ENCODE measurements around the gene NRL. TPM values are rescaled to one million over a fixed set of nuclear protein-coding genes. Genes with fewer than 3 reads are reported as not detected.

Gene NRL
- polyA plus RNA-seq, 1 donor (not counting 4 experiments of a cell fraction or from before 2014, with no cell fraction given) = 0.29 TPM

GRCh38 chr14:24070285-24071143 is 44.2 kb downstream of the NRL start:
- H3K27me3 ChIP-seq (ENCODE audit: control insufficient read depth, extremely low read depth, insufficient read depth, low read length) = peaks cover 32% of the 10 kb centered on the region
- H3K79me2 ChIP-seq (ENCODE audit: control insufficient read depth, insufficient read depth, low read length) = no peaks in the 10 kb centered on the region
- dilution Hi-C loops (cut with MboI; ENCODE audit: extremely low pct_ligation_motif_present, low sequenced_read_pairs) = no loop called here
- no peaks in the 10 kb centered on the region for H3K4me1 ChIP-seq (ENCODE audit: control insufficient read depth, extremely low read depth, insufficient read depth, low read length)
- no peak overlapping the region for H3K4me3 ChIP-seq (ENCODE audit: control insufficient read depth in 2 of 3, extremely low read depth in 1 of 3, insufficient read depth in 2 of 3, low read depth in 1 of 3, low read length in 3 of 3)
- no peak for TF ChIP-seq CTCF (optimal IDR thresholded peaks at IDR 0.05 in 1 of 3, IDR thresholded peaks at IDR 0.05 in 1 of 3, conservative IDR thresholded peaks at IDR 0.05 in 1 of 3; ENCODE audit: extremely low read depth in 1 of 3, insufficient read depth in 2 of 3, low read length in 3 of 3)
- TF ChIP-seq EZH2 (IDR thresholded peaks at IDR 0.05; ENCODE audit: low read length) = no peak
- FAIRE-seq = no peak
- no peaks in the 10 kb centered on the region for H3K9me3 ChIP-seq (ENCODE audit: control insufficient read depth, low read depth, low read length)
- H2AFZ ChIP-seq (ENCODE audit: control insufficient read depth, low read length) = no peak overlapping the region
- no peaks in the 10 kb centered on the region for H3K9me1 ChIP-seq (ENCODE audit: control insufficient read depth, extremely low read depth, insufficient read depth, low read length)
- H3K9ac ChIP-seq (ENCODE audit: control insufficient read depth, extremely low read depth, insufficient read depth, low read length) = no peak overlapping the region
- no peak overlapping the region for H3K27ac ChIP-seq (ENCODE audit: control insufficient read depth, insufficient read depth, low read length)
- DNase-seq (ENCODE audit: low read depth, low spot score) = no peak
- H4K20me1 ChIP-seq (ENCODE audit: control insufficient read depth, extremely low read depth, insufficient read depth, low read length) = no peaks in the 10 kb centered on the region
- no peaks in the 10 kb centered on the region for H3K36me3 ChIP-seq (ENCODE audit: control insufficient read depth in 2 of 2, extremely low read depth in 1 of 2, insufficient read depth in 2 of 2, low read length in 2 of 2)
- no peak overlapping the region for H3K4me2 ChIP-seq (ENCODE audit: control insufficient read depth, extremely low read depth, insufficient read depth, low read depth, low read length)

DNA sequence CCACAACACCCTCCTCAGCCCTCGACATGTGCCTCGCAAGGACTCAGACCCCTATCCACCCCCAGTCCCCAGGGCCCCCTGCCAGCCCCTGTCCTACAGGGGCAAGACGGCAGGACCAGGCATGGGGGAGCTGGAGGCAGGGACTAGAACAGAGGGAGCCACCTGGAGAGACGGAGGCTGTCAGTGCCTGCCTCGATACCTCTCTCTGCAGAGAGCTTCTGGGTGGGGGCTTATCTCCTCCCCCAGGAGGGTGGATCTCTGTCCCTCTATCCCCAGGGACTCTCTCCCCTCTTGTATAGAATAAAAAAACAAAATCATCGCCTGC is 45.4 kb downstream of the NRL start:
- no peak for DNase-seq (ENCODE audit: low read depth, low spot score)
- H3K36me3 ChIP-seq (ENCODE audit: control insufficient read depth in 2 of 2, extremely low read depth in 1 of 2, insufficient read depth in 2 of 2, low read length in 2 of 2) = no peaks in the 10 kb centered on the region
- no peaks in the 10 kb centered on the region for H3K9me3 ChIP-seq (ENCODE audit: control insufficient read depth, low read depth, low read length)
- no peak overlapping the region for H3K4me3 ChIP-seq (ENCODE audit: control insufficient read depth in 2 of 3, extremely low read depth in 1 of 3, insufficient read depth in 2 of 3, low read depth in 1 of 3, low read length in 3 of 3)
- H3K4me1 ChIP-seq (ENCODE audit: control insufficient read depth, extremely low read depth, insufficient read depth, low read length) = no peaks in the 10 kb centered on the region
- FAIRE-seq = no peak
- H3K9ac ChIP-seq (ENCODE audit: control insufficient read depth, extremely low read depth, insufficient read depth, low read length) = no peak overlapping the region
- H3K27me3 ChIP-seq (ENCODE audit: control insufficient read depth, extremely low read depth, insufficient read depth, low read length) = peaks cover 32% of the 10 kb centered on the region
- no peaks in the 10 kb centered on the region for H3K9me1 ChIP-seq (ENCODE audit: control insufficient read depth, extremely low read depth, insufficient read depth, low read length)
- H3K27ac ChIP-seq (ENCODE audit: control insufficient read depth, insufficient read depth, low read length) = no peak overlapping the region
- dilution Hi-C loops (cut with MboI; ENCODE audit: extremely low pct_ligation_motif_present, low sequenced_read_pairs) = no loop called here
- no peak for TF ChIP-seq EZH2 (IDR thresholded peaks at IDR 0.05; ENCODE audit: low read length)
- TF ChIP-seq CTCF (optimal IDR thresholded peaks at IDR 0.05 in 1 of 3, IDR thresholded peaks at IDR 0.05 in 1 of 3, conservative IDR thresholded peaks at IDR 0.05 in 1 of 3; ENCODE audit: extremely low read depth in 1 of 3, insufficient read depth in 2 of 3, low read length in 3 of 3) = no peak
- H4K20me1 ChIP-seq (ENCODE audit: control insufficient read depth, extremely low read depth, insufficient read depth, low read length) = no peaks in the 10 kb centered on the region
- no peak overlapping the region for H2AFZ ChIP-seq (ENCODE audit: control insufficient read depth, low read length)
- H3K4me2 ChIP-seq (ENCODE audit: control insufficient read depth, extremely low read depth, insufficient read depth, low read depth, low read length) = no peak overlapping the region
- no peaks in the 10 kb centered on the region for H3K79me2 ChIP-seq (ENCODE audit: control insufficient read depth, insufficient read depth, low read length)

Data from keratinocyte (primary cell).